A673 (cell line): ENCODE results near the gene FKBP1A.

ENCODE experiments used
- EZH2 ChIP-seq: fragments of 200-600 bp; sonication (generic); IDR thresholded peaks from 2 replicates; pipeline ENCODE4 v1.6.1; 2017; ENCODE audit warnings: borderline replicate concordance, low read depth, mild to moderate bottlenecking, mixed read lengths, antibody characterized with exemption, low read length; ENCODE audit not compliant: poor library complexity, severe bottlenecking
- TF ChIP-seq, protein P1 (sequence below): fragments of 300-800, 200-600 bp; sonication (generic); conservative IDR thresholded peaks from 2 replicates; pipeline ENCODE4 v1.5.1; 2017; ENCODE audit warnings: low read depth, mild to moderate bottlenecking, antibody characterized with exemption, low read length, moderate library complexity, mixed read lengths

- TF ChIP-seq, protein P1, sequence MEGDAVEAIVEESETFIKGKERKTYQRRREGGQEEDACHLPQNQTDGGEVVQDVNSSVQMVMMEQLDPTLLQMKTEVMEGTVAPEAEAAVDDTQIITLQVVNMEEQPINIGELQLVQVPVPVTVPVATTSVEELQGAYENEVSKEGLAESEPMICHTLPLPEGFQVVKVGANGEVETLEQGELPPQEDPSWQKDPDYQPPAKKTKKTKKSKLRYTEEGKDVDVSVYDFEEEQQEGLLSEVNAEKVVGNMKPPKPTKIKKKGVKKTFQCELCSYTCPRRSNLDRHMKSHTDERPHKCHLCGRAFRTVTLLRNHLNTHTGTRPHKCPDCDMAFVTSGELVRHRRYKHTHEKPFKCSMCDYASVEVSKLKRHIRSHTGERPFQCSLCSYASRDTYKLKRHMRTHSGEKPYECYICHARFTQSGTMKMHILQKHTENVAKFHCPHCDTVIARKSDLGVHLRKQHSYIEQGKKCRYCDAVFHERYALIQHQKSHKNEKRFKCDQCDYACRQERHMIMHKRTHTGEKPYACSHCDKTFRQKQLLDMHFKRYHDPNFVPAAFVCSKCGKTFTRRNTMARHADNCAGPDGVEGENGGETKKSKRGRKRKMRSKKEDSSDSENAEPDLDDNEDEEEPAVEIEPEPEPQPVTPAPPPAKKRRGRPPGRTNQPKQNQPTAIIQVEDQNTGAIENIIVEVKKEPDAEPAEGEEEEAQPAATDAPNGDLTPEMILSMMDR, result no peak
- TF ChIP-seq EZH2, result no peak
Observed at GRCh38 chr20:1377341-1377871, 15.4 kb downstream of the FKBP1A start.
